ENCODE results near the gene BDH2.

DNA sequence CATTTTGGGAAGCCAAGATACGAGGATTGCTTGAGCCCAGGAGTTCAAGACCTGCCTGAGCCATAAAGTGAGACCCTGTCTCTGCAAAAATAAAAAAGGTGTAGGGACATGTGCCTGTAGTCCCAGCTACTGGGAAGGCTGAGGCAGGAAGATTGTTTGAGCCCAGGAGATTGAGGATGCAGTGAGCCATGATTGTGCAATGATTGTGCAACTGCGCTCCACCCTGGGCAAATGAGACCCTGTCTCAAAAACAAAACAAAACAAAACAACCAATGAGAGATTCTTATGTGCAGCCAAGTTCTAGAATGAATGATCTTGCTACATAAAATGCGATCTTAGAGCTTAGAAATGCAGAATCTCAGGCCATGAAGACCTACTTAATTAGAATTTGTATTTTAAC is 45.6 kb downstream of the BDH2 start:
- TF ChIP-seq, protein P1, sequence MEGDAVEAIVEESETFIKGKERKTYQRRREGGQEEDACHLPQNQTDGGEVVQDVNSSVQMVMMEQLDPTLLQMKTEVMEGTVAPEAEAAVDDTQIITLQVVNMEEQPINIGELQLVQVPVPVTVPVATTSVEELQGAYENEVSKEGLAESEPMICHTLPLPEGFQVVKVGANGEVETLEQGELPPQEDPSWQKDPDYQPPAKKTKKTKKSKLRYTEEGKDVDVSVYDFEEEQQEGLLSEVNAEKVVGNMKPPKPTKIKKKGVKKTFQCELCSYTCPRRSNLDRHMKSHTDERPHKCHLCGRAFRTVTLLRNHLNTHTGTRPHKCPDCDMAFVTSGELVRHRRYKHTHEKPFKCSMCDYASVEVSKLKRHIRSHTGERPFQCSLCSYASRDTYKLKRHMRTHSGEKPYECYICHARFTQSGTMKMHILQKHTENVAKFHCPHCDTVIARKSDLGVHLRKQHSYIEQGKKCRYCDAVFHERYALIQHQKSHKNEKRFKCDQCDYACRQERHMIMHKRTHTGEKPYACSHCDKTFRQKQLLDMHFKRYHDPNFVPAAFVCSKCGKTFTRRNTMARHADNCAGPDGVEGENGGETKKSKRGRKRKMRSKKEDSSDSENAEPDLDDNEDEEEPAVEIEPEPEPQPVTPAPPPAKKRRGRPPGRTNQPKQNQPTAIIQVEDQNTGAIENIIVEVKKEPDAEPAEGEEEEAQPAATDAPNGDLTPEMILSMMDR (conservative IDR thresholded peaks at IDR 0.05), result no peak
- TF ChIP-seq ZFX (IDR thresholded peaks at IDR 0.05), result no peak
